Mucosa of descending colon (tissue), 3 donors: Measurements from ENCODE around the gene NELL1. TPM values are rescaled to one million over a fixed set of nuclear protein-coding genes. Genes with fewer than 3 reads are reported as not detected.

ENCODE experiments used
- ATAC-seq: fragments of 200-7000 bp; cut with Tn5 transposase; one replicate; pipeline ENCODE4 v1.9.1; 2020; ENCODE audit warnings: mild to moderate bottlenecking, moderate library complexity
- DNase-seq, 3 donors: peaks; one replicate each; pipeline ENCODE4 v3.0.0-alpha.2; 2020
- H3K36me3 ChIP-seq: fragments of 200-600 bp; one replicate; pipeline ENCODE4 v1.8.0; 2021; ENCODE audit warnings: low read depth, mild to moderate bottlenecking
- H3K4me1 ChIP-seq: fragments of 200-600 bp; one replicate; pipeline ENCODE4 v1.8.0; 2021; ENCODE audit warnings: low read depth, mild to moderate bottlenecking
- H3K4me3 ChIP-seq: fragments of 200-600 bp; one replicate; pipeline ENCODE4 v1.8.0; 2021; ENCODE audit warnings: mild to moderate bottlenecking
- H3K9me3 ChIP-seq: fragments of 200-600 bp; one replicate; pipeline ENCODE4 v1.8.0; 2021; ENCODE audit warnings: mild to moderate bottlenecking
- intact Hi-C, 2 donors: fragments of 100-400 bp; cut with DNase I in 1 of 2; cut with micrococcal nuclease in 1 of 2; formaldehyde crosslinking; loops; one replicate each; pipeline versions ENCODE4 v1.11.0 to v1.11.1; 2022; cut with DNase I, micrococcal nuclease
- total RNA-seq, 3 donors: library from RNA; stranded (reverse); fragmentation: NEBNext Ultra II Directional in 2 of 3; extraction: Animal tissue kit (Norgen Biotek cat#: 25700) in 2 of 3; gene quantifications; one replicate each; pipeline versions ENCODE4 v1.2.1 to v1.2.4, GENCODE V29; 2021 to 2023
- TF ChIP-seq, protein P1 (sequence below): fragments of 200-600 bp; IDR thresholded peaks from one replicate; pipeline ENCODE4 v1.8.0; 2022; ENCODE audit warnings: antibody characterized with exemption, mild to moderate bottlenecking
- donor health status: DM: no; HTN: no; CAD: no; lungs with moderate emphysema.
- donor health status: DM: no; HTN: no; CAD: no.
- donor health status: DM: no; HTN: yes; CAD: no.

Gene NELL1
- total RNA-seq, 3 donors from 2014 or later, result 0.20 to 0.73 (median 0.31) TPM

DNA sequence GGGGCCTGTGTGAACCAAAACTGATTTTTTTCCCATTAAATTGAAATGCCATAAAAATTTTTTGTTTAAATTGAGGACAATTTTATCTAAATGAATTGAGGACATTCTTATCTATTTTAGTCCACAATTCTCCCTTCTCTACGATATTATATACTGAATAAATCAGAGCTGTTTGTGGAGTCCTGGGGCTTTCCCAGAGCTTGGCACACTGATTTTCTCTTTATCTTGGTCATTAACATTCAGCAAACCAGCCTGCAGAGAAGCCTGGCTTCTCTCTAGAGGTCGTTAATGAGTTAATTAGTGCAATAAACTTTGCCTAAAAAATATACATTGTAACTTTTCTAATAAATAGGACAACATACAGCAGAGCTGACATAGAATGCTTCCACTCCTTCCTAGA, 615.7 kb downstream of the NELL1 start:
- Histone ChIP-seq H3K36me3 (no peaks in the 10 kb centered on the region), H3K4me1 (no peaks in the 10 kb centered on the region), H3K9me3 (peaks cover 34% of the 10 kb centered on the region), H3K4me3 (no peak overlapping the region)
- ATAC-seq (no peak), DNase-seq (no peak)
- TF ChIP-seq, protein P1, sequence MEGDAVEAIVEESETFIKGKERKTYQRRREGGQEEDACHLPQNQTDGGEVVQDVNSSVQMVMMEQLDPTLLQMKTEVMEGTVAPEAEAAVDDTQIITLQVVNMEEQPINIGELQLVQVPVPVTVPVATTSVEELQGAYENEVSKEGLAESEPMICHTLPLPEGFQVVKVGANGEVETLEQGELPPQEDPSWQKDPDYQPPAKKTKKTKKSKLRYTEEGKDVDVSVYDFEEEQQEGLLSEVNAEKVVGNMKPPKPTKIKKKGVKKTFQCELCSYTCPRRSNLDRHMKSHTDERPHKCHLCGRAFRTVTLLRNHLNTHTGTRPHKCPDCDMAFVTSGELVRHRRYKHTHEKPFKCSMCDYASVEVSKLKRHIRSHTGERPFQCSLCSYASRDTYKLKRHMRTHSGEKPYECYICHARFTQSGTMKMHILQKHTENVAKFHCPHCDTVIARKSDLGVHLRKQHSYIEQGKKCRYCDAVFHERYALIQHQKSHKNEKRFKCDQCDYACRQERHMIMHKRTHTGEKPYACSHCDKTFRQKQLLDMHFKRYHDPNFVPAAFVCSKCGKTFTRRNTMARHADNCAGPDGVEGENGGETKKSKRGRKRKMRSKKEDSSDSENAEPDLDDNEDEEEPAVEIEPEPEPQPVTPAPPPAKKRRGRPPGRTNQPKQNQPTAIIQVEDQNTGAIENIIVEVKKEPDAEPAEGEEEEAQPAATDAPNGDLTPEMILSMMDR, result no peak
- intact Hi-C loops, result no loop called here

DNA sequence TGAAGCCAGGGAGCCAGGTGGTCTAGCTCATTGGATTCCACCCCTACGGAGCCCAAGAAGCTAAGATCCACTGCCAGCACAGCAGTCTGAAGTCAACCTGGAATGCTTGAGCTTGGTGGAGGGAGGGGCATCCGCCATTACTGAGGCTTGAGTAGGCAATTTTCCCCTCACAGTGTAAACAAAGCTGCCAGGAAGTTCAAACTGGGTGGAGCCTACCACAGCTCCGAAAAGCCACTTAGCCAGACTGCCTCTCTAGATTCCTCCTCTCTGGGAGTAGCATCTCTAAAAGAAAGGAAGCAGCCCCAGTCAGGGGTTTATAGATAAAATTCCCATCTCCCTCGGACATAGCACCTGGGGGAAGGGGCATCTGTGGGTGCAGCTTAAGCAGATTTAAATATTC, 620.3 kb downstream of the NELL1 start:
- Histone ChIP-seq H3K4me1 (no peaks in the 10 kb centered on the region), H3K36me3 (no peaks in the 10 kb centered on the region), H3K9me3 (peaks cover 18% of the 10 kb centered on the region), H3K4me3 (no peak overlapping the region)
- ATAC-seq, result no peak
- TF ChIP-seq, protein P1, result no peak
- DNase-seq, result no peak
- intact Hi-C loops, result no loop called here

DNA sequence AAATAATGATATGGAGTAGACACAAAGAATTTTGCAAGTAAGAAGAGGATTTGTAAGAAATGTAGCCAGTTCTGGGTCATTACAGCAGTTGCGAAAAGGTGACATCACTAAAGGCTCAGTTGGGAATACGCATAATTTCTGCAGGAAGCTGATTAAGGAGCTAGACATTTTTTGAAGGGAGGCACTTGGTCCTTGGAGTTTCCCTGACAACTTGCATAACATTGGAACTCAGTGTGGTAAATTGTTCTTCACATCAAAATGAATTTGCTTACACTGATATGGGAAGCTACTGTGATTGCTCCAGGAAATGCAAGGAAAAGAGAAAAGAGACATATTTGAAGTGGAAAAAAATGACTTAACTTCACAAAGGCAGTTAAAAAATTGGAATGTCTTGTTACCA, 626.1 kb downstream of the NELL1 start:
- intact Hi-C loops, result no loop called here
- Histone ChIP-seq H3K4me1 (no peaks in the 10 kb centered on the region), H3K4me3 (no peak overlapping the region), H3K36me3 (no peaks in the 10 kb centered on the region), H3K9me3 (peaks cover 15% of the 10 kb centered on the region)
- DNase-seq (no peak), ATAC-seq (no peak)
- TF ChIP-seq, protein P1, result no peak

DNA sequence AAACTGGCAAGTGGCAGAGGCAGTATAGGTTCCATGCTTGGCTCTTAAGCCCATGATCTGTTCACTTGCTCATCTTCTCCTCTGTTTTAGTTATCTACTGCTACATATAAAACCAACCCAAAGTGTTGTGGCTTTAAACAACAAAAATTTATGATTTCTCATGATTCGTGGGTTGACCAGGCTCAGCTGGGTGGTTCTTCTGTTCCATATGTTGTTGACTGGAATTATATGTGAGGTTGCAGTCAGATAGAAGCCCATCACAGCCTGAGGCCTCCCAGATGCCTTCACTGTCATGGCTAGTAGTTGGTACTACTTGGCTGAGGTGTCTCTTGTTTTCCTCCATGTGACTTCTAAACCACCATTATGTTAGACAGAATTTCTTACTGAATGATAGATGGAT, 632.6 kb downstream of the NELL1 start:
- ATAC-seq, result no peak
- Histone ChIP-seq H3K9me3 (peaks cover 17% of the 10 kb centered on the region), H3K36me3 (no peaks in the 10 kb centered on the region), H3K4me1 (no peaks in the 10 kb centered on the region), H3K4me3 (no peak overlapping the region)
- intact Hi-C loops, result no loop called here
- DNase-seq, result no peak
- TF ChIP-seq, protein P1, result no peak

DNA sequence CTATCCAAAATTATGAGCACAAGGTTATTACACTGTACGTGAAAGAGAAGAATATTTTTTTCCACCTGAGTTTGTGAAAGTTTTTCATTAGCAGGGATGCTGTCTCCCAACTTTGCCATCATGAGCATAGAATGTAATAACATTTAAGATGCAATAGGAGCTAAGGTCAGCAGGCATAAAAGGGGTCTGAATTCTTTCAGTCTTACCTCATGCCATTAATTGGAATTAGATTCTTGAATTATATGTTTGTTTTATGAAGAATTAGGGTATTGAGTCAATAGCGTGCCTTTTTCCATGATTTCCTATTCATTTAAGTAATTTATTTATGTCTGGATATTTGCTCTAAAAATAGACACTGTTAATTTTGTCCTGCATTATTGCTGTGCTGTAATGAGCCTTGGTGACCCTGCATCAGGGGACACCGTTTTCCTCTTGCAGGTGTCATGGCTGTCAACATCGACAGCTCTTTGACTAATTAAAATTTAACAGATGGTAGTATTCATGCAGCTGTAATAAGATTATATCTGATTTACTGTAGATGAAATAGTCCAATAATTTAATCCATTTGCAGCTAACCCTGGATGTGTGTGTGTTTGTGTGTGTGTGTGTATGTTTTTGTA, 637.5 kb downstream of the NELL1 start:
- TF ChIP-seq, protein P1, result no peak
- H3K36me3 ChIP-seq, result no peaks in the 10 kb centered on the region
- ATAC-seq (no peak), DNase-seq (no peak)
- intact Hi-C loops, result no loop called here
- H3K4me3 ChIP-seq, result no peak overlapping the region
- peaks cover 5% of the 10 kb centered on the region for H3K9me3 ChIP-seq
- H3K4me1 ChIP-seq, result no peaks in the 10 kb centered on the region

DNA sequence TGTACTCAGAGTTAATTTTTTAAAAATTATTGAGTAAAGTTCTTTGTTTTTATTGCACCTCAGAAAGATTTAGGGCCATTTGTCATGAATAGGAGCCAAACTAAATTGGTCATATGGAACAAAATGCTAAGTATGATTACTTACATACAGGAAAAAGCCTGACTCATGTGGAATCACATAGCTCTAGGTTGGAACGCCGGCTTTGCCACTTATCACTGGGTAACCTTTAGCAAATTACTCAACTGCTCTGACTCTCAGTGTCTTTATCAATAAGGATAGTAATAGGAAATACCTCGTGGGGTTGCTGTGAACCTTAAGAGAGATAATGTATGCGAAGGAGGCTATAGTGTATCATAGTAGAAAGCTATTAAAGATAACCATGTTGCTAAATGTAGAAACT, 638.5 kb downstream of the NELL1 start:
- TF ChIP-seq, protein P1, result no peak
- H3K4me1 ChIP-seq, result no peaks in the 10 kb centered on the region
- DNase-seq (no peak), ATAC-seq (no peak)
- no peaks in the 10 kb centered on the region for H3K36me3 ChIP-seq
- no peaks in the 10 kb centered on the region for H3K9me3 ChIP-seq
- no peak overlapping the region for H3K4me3 ChIP-seq
- intact Hi-C loops, result no loop called here
